ENCODE data around the gene ATE1. TPM values are rescaled to one million over a fixed set of nuclear protein-coding genes. Genes with fewer than 3 reads are reported as not detected.

Gene ATE1
- total RNA-seq, 1 experiment from 2014 or later = 23.8 TPM

GRCh38 chr10:121959671-121960070 is 31.8 kb upstream of the ATE1 start (continued):
- TF ChIP-seq E2F4 (CRISPR knock-in tag; IDR thresholded peaks at IDR 0.05; ENCODE audit: borderline replicate concordance, low read depth) = no peak

GRCh38 chr10:121956111-121957061 is 28.6 kb upstream of the ATE1 start:
- Mint-ChIP-seq H3K27ac (peak overlapping the region; percentile 32; the same call in 1 of the 2 replicates), H3K27me3 (ENCODE audit: low read depth) (no peaks in the 10 kb centered on the region), H3K4me1 (peaks cover 14% of the 10 kb centered on the region), H3K4me3 (no peak overlapping the region), H3K9me3 (no peaks in the 10 kb centered on the region), H3K36me3 (peaks cover 24% of the 10 kb centered on the region)
- ATAC-seq (no peak), DNase-seq (ENCODE audit: low spot score) (no peak)
- ChIA-PET CTCF (no interaction called here), POLR2A (no interaction called here)
- TF ChIP-seq RELA (CRISPR knock-in tag; IDR thresholded peaks at IDR 0.05; ENCODE audit: borderline replicate concordance) = no peak
- no peak for TF ChIP-seq ZBTB21 (CRISPR knock-in tag; IDR thresholded peaks at IDR 0.05; ENCODE audit: borderline replicate concordance)
- no peak for TF ChIP-seq SMAD3 (CRISPR knock-in tag; IDR thresholded peaks at IDR 0.05; ENCODE audit: borderline replicate concordance)
- TF ChIP-seq TEAD1 (CRISPR knock-in tag; IDR thresholded peaks at IDR 0.05) = no peak
- no peak for TF ChIP-seq MYBL2 (CRISPR knock-in tag; IDR thresholded peaks at IDR 0.05)
- TF ChIP-seq ATF2 (CRISPR knock-in tag; IDR thresholded peaks at IDR 0.05; ENCODE audit: borderline replicate concordance, low read depth) = no peak
- no peak for TF ChIP-seq ZNF232 (CRISPR knock-in tag; IDR thresholded peaks at IDR 0.05)
- TF ChIP-seq ATF6 (CRISPR knock-in tag; IDR thresholded peaks at IDR 0.05) = no peak
- TF ChIP-seq E2F4 (CRISPR knock-in tag; IDR thresholded peaks at IDR 0.05; ENCODE audit: borderline replicate concordance, low read depth) = no peak
- no peak for TF ChIP-seq ZNF671 (CRISPR knock-in tag; IDR thresholded peaks at IDR 0.05)
- TF ChIP-seq NFYB (CRISPR knock-in tag; conservative IDR thresholded peaks at IDR 0.05; ENCODE audit: low read depth) = no peak
- TF ChIP-seq E2F5 (CRISPR knock-in tag; IDR thresholded peaks at IDR 0.05) = no peak
- no peak for TF ChIP-seq ZNF416 (CRISPR knock-in tag; IDR thresholded peaks at IDR 0.05)
- TF ChIP-seq ATF1 (CRISPR knock-in tag; IDR thresholded peaks at IDR 0.05) = no peak
- no peak for TF ChIP-seq CDX4 (CRISPR knock-in tag; IDR thresholded peaks at IDR 0.05; ENCODE audit: borderline replicate concordance)
- TF ChIP-seq USF2 (CRISPR knock-in tag; IDR thresholded peaks at IDR 0.05) = no peak

Data from WTC11 (cell line).